GM21825 (cell line): ENCODE results near the gene PIP5K1C.

Source experiments
- ATAC-seq: cut with Tn5 transposase; IDR thresholded peaks from one replicate; pipeline ENCODE4 v1.9.1; 2021; ENCODE audit warnings: mild to moderate bottlenecking, moderate library complexity; ENCODE audit not compliant: unreplicated experiment

Gene PIP5K1C

GRCh38 chr19:3614858-3615505 is 85.3 kb downstream of the PIP5K1C start:
- ATAC-seq: no peak

- ATAC-seq: no peak
These were observed 86.2 kb downstream of the PIP5K1C start for GRCh38 chr19:3613818-3614661.

- ATAC-seq: no peak
These were observed 87.1 kb downstream of the PIP5K1C start for GRCh38 chr19:3612901-3613741.

- no peak for ATAC-seq
These were observed 87.9 kb downstream of the PIP5K1C start for GRCh38 chr19:3612330-3612729.

GRCh38 chr19:3611841-3612240 is 88.4 kb downstream of the PIP5K1C start:
- no peak for ATAC-seq

- no peak for ATAC-seq
These were observed 89.2 kb downstream of the PIP5K1C start for GRCh38 chr19:3610745-3611717.

- ATAC-seq: no peak
These were observed 90.2 kb downstream of the PIP5K1C start for GRCh38 chr19:3609779-3610719.

- no peak for ATAC-seq
These were observed 91.4 kb downstream of the PIP5K1C start for GRCh38 chr19:3608750-3609322.

- no peak for ATAC-seq
These were observed 92.1 kb downstream of the PIP5K1C start for GRCh38 chr19:3608079-3608641.

DNA sequence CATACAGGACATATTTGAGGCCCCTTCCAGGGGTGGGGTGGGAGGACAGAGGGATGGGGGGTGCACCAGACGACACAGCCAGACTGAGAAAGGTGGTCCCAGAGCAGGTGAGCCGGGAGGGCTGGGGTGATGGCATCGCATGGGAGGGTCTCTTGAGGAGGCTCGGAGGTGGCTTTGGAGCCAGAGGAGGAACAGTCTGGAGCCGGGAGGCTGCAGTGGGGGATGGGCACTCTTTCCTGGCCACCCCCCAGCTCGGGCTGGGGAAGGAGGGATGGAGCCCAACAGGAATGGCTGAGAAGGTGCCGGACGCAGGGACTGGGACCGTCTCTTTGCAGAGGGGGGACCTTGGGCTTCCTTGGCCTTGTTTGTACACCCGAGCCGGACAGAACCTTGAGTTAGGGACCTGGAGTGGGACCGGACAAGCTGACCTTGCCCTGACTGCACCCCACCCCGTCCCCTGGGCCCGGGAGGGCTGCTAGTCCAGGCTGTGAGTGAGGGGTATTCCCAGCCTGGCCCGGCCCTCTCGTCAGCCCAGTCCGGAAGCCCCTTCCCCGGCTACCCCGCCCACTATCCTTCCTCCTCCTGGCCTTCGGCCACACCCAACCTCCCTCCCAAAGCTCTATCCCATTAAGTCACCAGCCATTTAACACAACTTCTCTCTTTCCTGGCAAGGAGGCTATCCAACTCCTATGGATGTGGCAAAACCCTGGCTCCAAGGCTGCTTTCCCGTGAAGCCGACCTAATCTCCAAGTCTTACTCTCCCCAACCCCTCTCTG is 92.8 kb downstream of the PIP5K1C start:
- no peak for ATAC-seq

DNA sequence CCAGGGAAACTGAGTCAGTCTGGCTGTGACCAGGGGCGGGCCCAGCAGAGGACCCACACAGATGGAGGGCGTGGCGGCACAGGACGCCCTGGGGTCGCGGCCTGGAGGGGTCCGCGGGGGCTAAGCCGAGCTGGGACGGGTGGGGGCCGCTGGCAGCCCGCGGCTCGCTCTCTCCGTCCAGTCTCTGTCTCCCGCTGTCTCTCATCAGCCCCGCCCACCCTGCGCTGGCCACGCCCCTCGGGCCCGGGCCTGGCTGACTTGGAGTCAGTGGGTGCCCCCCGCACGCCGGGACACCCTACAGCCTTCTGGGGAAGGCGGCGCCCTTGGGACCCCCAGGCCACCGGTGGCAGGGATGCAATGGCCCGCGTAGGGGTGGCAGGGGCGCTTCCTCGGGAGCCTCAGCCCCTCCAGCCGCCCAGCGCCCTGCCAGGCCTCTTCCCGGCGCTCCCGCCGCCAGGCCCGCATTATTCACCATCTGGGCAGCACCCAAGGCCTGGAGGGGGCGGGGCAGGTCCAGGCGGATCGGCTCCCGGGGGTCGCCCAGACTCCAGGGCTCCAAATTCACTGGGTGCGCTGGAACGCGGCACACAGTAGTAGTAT is 93.5 kb downstream of the PIP5K1C start, which contains the start of gene TBXA2R:
Gene TBXA2R, minus strand, starts transcription at position 186 of the 600 bp plus-strand sequence. CDS start 6,241 bp downstream, outside the sequence.
- ATAC-seq: no peak

DNA sequence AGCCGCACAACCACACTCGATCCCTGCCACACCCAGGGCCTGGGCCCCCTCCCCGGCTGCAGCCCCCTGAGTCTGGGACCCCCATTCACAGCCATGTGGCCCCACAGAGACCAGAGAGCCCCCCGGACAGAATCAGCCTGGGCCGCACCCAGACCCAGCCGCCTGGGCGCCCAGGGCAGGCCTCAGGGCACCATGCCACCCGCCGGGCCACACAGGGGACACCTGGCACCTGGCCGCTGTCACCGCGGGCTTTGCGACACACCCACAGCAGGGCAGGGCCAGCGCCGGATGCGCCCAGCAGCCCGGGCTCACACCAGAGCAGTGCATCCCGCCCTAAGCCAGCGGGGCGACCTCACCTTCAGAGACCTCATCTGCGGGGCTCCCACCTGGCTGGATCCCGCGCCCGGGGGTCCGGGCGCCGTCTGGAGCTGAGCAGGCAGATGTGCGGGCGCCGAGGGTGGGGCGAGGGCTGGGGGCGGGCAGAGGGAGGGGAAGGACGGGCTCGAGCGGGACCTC is 94.0 kb downstream of the PIP5K1C start:
- no peak for ATAC-seq

- ATAC-seq: no peak
These were observed 94.5 kb downstream of the PIP5K1C start for GRCh38 chr19:3605770-3606169.

DNA sequence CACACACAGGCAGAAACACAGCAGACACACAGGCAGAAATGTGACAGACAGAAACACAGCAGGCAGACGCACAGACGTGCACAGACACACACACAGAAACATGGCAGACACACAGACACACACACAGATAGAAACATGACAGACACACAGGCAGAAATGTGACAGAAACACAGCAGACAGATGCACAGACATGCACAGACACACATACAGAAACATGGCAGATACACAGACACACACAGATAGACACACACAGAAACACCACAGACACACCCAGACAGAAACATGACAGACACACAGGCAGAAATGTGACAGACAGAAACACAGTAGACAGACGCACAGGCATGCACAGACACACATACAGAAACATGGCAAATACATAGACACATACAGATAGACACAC is 94.9 kb downstream of the PIP5K1C start:
- ATAC-seq: no peak

GRCh38 chr19:3604987-3605343 is 95.3 kb downstream of the PIP5K1C start:
- no peak for ATAC-seq

DNA sequence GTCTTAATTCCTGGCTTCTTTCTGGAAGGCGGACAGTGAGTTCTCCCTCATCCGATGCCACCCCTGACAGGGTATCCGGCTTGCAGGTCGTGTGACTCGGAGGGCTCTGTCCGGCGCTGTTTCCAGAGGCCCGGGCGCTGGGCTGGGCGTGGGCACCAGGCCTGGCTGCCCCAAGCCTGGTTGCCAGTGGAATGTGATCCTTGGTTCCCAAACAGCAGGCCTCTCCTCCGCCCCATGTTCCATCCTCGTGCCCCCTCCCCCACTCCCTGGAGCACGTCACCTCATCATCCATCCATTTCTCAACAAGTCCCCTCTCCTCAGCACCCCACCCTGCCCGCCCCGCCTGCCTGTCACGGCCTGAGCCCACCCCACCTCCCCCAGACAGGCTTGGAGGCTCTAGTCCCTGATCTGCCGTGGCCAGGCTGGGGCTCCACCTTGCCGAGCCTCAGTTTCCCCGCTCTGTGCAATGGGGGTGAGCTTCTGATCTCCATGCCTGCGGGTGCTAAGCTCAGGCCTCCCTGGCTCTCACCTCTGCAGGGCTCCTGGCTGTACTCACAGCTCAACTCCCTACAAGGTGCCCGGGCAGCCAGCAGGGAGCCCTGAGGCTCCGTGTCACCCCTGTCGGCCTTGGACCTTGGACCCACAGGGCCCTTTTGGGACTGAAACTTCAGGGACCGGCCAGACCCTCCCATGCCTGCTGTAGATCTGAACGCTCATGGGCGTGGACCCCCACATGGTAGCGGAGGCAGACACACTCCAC is 95.9 kb downstream of the PIP5K1C start:
- no peak for ATAC-seq
